DLD1 (cell line): ENCODE data around the gene CLEC4A.
"Not testable (repeated sequence)": the region's sequence is repeated elsewhere in the genome, so short reads cannot be mapped to it uniquely, and the experiment has no call there.

ENCODE experiments used
- in situ Hi-C: cut with HindIII; loops from 2 replicates; pipeline ENCODE4 v1.10.0; 2017; ENCODE audit warnings: low sequenced_read_pairs

Gene CLEC4A

DNA sequence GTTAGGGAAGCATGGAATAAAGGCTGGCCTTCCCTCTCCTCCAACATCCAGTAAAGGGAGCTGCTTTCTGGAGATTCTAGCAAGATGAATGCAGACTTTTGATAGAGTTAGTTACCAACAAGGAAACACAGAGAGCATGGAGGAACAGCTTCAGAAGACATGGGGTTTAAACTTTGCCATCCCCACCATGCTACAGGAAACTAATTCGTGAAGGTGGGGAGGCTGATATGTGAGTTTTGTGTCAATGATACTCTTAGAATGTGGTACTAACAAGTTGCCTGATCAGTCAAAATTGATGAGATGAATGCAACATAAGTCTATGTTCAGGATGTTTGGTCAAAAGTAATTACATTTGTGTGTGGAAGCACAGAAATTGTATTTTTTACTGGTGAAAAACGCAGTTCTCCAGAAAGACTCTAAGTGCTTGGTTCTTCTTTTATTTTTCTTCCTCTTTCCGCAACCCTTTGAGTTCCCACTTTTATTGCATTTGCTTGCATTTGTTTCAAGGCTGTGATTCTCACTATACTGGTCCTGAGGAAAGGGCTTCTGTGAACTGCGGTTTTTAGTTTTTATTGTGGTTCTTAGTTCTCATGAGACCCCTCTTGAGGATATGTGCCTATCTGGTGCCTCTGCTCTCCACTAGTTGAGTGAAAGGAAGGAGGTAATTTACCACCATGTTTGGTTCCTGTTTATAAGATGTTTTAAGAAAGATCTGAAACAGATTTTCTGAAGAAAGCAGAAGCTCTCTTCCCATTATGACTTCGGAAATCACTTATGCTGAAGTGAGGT is at the start of gene CLEC4A:
Gene CLEC4A, plus strand, starts transcription at position 494 of the 789 bp plus-strand sequence. Its CDS starts 262 bp downstream, at position 756.
- in situ Hi-C loops = no loop called here

GRCh38 chr12:8075935-8076334 is 47.5 kb upstream of the CLEC4A start:
- in situ Hi-C loops = no loop called here

- in situ Hi-C loops = no loop called here
These were observed 47.1 kb upstream of the CLEC4A start for GRCh38 chr12:8076366-8076765.

DNA sequence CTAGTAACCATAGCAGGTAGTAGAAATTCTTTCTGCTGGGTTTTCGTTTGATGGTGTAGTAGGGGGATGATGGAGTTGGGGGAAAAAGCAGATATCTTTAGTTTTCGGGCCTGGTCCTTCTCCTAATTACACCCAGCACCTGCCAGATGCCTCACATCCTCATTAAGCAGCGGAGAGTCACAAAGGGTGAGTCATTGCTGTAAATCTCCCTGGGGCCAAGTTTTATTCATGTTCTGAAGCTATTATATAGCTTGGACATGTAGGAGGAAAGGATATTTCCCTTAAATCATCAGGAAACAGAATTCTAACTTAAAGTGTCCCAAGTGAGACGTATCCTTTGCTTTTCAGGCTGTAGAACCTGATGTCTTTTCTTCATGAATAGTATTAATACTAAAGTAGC is 46.2 kb upstream of the CLEC4A start:
- in situ Hi-C loops = no loop called here

- in situ Hi-C loops = no loop called here
These were observed 45.0 kb upstream of the CLEC4A start for GRCh38 chr12:8078398-8078797.

- in situ Hi-C loops = no loop called here
These were observed 44.5 kb upstream of the CLEC4A start for GRCh38 chr12:8078916-8079315.

DNA sequence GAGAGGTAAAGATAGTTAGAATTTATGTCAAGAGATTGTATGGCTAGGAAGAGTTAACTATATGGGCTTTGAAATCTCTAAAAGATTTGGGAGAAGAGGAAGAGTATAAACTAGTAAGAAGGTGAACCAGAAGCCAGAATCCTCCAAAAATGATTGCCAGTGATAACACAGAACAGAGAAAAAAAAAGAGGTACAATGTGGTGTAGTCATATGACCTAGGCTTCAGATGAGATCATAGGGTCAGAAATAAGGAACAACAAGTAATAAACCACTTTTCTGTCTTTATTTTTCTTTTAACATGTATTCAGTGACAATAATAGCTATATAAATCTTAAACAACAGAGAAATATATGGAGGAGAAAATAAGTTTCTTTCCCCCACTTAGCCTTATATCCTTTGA is 43.3 kb upstream of the CLEC4A start:
- in situ Hi-C loops = no loop called here

DNA sequence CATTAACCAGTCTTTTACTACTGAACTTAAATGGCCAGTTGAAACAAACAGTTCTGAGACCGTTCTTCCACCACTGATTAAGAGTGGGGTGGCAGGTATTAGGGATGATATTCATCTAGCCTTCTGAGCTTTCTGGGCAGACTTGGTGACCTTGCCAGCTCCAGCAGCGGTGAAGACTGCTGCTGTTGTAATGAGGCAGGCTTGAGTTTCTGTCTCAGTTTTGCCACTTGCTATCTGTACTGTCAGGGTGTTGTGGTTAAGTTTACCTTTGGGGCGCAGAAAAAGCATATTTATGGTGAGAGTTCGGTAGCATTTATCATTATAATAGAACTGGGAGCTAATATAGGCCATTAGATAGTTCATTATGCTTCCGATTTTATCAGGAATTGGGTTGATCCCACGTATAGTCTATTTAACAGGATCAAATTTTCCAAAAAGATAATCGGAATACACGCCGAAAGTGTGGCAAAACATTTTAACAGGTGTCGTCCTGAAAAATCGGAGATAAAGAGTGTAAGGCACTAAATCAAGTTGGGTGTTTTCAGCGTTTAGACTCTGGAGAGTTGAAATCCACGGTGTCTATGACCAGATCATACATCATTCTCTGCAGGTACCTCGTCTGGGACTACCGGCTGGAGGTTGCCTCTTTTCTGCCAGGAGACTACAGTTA is 42.0 kb upstream of the CLEC4A start:
- in situ Hi-C loops = no loop called here

DNA sequence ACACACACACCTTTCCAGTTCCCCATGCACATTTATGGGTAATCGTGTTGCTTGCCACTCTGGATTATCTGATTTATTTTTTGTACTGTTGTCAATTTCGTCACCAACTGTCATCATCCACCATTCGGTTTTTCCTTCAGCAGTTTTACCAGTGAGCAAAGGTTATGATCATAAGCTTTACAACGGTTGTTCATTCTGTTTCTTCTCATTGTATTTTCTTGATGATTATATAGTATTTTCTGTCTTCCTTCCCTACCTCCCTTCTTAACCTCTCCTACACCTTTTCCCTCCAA is 40.7 kb upstream of the CLEC4A start:
- in situ Hi-C loops = no loop called here

DNA sequence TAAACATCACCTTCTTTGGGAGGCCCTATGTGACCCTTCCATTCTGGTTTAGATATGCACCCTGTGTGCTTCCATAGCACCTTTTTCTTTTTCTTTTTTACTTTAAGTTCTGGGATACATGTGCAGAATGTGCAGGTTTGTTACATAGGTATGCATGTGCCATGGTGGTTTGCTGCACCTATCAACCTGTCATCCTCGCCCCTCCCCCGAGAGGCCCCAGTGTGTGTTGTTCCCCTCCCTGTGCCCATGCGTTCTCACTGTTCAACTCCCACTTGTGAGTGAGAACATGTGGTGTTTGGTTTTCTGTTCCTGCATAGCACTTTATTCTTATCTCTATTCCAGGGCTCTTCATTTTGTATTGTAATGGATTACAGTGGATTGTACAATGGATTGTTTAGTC is 39.1 kb upstream of the CLEC4A start:
- in situ Hi-C loops = not testable (repeated sequence)

- in situ Hi-C loops = no loop called here
These were observed 35.8 kb upstream of the CLEC4A start for GRCh38 chr12:8087666-8088065.

- in situ Hi-C loops = no loop called here
These were observed 34.8 kb upstream of the CLEC4A start for GRCh38 chr12:8088574-8088973.

- in situ Hi-C loops = not testable (repeated sequence)
These were observed 34.1 kb upstream of the CLEC4A start for GRCh38 chr12:8089277-8089676.

- in situ Hi-C loops = no loop called here
These were observed 33.7 kb upstream of the CLEC4A start for GRCh38 chr12:8089716-8090115.

DNA sequence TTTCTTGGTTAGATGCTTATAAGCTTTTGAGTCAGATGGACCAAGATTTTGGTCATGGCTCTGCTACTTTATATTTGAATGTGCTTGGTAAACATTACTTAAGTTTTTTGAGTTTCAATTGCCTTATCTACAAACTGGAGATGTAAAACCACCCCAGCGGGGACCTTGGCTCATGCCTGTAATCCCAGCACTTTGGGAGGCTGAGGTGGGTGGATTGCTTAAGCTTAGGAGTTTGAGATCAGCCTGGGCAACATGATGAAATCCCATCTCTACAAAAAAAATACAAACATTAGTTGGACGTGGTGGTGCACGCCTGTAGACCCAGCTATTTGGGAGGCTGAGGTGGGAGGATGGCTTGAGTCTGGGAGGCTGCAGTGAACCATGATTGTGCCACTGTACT is 30.1 kb upstream of the CLEC4A start:
- in situ Hi-C loops = no loop called here

- in situ Hi-C loops = no loop called here
These were observed 27.0 kb upstream of the CLEC4A start for GRCh38 chr12:8096281-8096915.

GRCh38 chr12:8099235-8099634 is 24.2 kb upstream of the CLEC4A start:
- in situ Hi-C loops = no loop called here

- in situ Hi-C loops = no loop called here
These were observed 14.5 kb upstream of the CLEC4A start for GRCh38 chr12:8108808-8109398.

DNA sequence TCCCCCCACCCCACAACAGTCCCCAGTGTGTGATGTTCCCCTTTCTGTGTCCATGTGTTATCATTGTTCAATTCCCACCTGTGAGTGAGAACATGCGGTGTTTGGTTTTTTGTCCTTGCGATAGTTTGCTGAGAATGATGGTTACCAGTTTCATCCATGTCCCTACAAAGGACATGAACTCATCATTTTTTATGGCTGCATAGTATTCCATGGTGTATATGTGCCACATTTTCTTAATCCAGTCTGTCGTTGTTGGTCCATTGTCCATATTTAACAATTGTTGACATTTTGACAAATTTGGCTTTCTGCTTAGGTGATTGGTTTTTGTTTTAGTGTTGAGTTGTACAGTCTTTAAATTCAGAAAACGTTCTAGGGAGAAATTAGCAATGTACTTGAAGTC is 10.3 kb upstream of the CLEC4A start:
- in situ Hi-C loops = not testable (repeated sequence)

DNA sequence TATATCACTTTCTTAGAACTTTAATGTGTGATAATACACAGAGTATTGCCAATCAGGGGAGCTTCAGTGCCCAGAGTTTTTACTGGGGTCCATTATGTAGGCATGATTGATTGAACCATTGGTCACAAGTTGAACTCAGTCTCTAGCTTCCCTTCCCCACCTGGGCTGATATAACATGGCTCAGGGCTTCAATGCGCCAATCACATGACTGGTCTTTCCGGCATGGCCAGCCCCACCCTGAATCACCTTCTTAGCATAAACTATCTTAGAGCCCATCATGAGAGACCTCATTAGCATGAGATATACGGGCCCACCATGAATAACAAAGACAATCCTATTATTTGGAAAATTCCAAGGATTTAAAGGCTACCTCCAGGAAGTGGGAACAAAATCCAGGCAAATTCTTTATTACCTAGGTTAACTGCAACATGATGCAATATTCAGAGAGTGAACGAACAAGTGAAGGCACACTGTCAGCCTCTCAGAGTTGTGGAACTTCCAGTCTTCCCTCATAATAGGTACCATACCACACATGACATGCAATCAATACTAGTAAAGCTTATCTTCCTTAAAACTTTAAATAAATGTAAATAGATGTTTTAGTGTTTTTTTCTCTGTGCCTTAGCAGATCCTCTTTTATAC is 3.2 kb upstream of the CLEC4A start:
- in situ Hi-C loops = no loop called here

DNA sequence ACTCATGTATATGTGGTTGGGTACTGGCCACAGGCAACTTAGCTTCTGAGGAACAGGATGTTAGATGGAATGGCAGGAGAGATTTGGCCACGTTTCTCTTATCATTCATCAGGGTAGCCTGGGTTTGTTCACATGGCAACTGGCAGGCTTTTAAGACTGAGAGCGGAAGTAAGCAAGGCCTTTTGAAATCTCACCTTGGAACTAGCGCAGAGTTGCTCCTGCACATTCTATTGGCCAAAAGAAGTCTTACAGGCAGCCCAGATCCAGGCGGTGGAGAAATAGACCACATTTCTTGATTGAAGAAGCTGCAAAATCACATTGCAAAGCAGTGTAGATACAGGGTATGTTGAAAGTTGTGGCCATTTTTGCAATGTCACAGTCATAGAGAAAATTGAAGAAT is 3.7 kb downstream of the CLEC4A start:
- in situ Hi-C loops = no loop called here
